ENCODE results near the gene PHACTR3.

PHACTR3 gene

DNA sequence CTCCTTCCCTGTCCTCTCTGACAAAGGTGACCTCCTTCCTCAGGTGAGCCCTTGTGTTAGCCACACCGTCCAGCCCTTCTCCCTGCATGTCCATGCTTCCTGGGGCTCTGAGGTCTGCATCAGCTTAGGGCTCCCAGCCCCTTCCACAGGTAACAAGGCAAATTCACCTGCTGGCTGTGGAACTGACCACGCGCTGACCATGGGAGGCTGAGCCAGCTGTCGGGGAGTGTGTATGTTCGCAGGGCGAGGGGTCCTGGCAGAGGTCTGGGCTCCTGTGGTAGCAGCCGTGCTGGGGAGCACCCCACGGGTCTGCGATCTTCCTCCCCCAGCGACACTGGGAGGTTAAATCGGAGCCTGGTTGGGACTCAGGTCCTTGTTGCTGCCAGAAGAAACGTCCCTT lies 136.7 kb downstream of the PHACTR3 start:
- no peak for DNase-seq

GRCh38 chr20:59742351-59743095 lies 138.2 kb downstream of the PHACTR3 start:
- no peak for DNase-seq

- no peak for DNase-seq
These were observed 139.0 kb downstream of the PHACTR3 start for GRCh38 chr20:59743308-59743707.

DNA sequence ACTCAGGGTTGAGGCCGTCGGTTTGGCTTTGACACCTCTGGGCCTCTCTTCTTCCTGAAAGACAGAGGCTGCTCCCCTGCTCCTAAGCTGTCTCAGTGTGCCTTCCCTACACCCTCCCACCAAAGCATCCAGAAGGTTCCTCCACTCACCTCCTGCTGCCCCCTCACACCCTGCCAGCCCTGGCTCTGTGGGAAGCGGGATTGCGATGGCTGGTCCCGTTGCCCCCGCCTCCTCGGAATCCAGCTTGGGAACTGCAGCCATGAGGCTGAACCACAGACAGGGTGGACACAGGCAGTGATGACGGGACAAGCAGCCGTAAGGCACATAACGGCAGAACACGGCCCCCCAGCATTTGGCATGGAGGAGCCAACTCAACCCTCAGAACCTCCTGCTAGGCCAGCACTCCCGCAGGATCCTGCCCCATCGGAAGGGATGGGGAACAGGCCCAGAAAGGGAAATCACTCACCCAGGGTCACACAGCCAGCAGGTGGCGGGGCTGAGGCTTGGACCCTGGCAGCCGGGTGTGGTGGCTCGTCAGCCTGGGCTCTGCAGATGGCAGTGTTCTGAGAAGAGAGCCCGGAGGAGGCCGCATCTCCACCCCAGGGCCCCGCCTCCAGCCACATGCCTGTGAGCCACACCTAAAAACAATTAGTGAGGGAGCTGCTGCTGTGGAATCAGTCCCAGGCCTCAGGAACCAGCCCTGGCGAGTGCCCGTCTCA lies 139.6 kb downstream of the PHACTR3 start:
- no peak for DNase-seq

DNA sequence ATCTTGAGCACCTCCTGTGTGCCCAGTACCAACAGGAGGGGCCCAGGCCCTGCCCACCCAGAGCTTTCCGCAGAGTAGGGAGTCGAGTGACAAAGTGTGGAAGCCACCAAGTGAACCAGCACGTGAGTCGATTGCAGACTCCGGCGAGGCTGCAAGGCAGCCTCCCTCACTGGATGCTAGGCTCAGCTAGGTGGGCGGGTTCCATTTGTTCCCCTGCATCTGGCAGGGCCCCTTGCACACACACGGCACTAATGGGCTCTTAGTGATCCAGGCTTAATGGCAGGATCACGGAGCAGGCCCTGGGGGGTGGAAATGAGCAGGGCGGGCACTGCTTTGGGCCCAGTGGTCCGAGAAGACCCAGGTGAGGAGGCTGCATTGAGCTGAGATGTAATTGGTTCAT lies 140.4 kb downstream of the PHACTR3 start:
- DNase-seq: no peak

DNA sequence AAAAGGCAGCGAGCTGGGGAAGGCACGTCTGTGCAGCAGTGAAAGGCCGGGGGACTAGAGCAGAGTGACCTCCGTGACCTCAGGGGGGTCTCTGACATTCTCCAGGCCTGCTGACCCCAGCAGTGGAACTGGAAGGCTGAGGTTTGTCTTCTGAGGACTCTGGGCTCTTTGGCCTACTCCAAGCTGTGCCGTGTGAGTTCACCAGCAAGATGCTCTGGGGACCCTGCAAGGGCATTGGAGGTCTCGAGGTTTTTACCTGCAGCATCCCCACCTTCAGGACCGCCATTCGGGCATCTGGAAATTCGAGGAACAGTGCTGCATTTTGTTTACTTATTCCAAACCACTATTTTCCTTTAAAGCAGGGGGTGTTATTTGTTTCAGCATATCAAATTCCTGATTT lies 140.9 kb downstream of the PHACTR3 start:
- no peak for DNase-seq

DNA sequence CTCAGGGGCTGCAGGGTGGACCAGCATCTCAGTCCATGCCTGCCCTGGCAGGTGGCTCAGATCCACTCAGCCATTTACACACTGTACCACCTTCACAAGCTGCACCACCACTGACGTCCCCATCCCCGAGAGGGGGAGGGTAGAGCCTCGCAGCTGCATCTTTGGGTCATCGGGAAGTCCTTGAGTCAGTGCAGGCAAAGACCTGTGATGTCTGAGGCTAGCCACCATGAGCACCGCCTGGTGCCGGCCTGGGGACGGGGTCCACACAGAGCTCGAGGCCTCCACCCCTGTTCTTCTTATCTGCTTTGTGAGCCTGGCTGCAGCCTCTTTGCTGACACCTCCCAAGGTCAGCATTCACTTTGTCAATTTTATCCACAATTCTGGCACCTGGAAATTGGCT lies 141.4 kb downstream of the PHACTR3 start:
- DNase-seq: no peak

DNA sequence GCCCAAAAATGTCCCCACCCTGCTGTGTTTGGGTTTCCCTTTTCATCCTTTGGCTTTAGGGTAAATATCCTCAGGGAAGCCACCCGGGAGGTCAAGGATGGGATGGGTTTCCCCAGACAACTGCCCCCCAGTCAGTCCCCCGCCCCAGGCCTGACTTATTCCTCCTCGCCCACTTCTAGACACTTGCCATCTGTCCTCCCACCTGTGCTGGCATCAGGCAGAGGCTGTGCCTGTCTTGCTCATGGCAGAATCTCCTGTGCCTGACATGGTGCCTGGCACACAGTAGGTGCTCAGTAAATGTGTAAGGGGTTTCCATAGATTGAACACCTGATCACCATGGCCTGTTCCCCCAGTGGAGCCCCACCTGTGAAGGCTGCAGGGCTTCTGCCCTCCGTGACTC lies 141.8 kb downstream of the PHACTR3 start:
- no peak for DNase-seq

GRCh38 chr20:59747671-59748515 lies 143.6 kb downstream of the PHACTR3 start:
- DNase-seq: no peak

GRCh38 chr20:59748619-59749191 lies 144.4 kb downstream of the PHACTR3 start:
- no peak for DNase-seq

- DNase-seq: no peak
These were observed 145.0 kb downstream of the PHACTR3 start for GRCh38 chr20:59749301-59749700.

DNA sequence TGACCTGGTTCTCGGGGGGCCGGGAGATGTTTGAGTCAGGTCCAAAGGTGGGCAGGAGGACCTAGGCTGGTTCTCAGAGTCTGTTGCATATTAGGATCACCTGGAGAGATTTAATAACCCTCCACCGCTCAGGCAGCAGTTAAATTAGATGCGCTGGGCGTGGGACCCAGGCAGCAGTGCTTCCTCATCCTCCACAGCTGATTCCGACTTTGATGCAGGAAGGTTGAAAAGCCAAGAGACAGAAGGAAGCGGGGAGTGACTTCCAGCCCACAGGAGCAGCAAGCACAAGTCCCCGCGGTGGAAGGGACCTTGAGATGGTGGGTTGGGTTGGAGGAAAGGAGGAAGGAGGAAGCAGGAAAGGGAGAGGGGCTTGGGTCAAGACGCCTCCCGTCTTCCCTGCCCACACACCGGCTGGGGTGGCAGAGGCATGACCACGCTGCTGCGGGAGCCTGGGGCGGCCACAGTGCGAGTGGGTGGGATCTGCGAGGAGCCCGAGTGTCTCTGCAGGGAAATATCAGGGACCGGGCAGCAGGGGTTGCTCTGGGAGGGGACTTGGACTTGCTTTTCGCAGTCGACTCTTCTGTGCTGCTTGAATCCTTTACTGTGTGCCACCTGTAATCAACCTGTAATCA lies 146.0 kb downstream of the PHACTR3 start:
- DNase-seq: no peak

DNA sequence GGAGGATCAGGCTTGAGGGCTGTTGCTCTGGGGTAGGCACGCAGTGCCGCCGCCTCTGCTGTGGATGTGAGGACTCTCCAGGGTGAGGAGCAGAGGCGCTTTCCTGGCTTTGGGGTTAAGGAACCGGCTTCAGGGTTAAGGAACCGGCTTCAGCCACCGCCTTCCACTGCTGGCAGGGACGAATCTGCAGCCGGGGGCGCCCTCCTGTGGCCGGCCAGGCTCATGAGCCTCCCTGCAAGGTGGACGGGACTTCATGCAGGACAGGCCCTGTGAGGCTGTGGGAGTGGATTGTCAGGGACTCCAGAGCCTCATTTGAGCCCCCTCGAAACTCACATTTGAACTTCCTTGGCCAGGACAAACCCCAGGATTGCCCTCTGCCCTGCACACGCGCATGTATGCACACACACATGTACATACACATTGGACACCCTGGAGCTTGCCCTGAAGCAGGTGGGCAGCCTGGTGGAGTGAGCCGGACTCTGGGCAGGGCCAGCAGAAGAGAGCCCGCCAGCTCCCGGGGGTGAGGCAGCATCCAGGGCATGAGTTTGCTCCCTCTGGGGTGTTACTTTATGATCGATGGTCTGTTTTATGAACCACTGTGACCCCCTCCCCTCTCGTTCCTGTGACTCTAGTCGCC lies 146.9 kb downstream of the PHACTR3 start:
- peak; percentile 34 for DNase-seq

GRCh38 chr20:59752101-59752586 lies 147.8 kb downstream of the PHACTR3 start:
- DNase-seq: no peak

DNA sequence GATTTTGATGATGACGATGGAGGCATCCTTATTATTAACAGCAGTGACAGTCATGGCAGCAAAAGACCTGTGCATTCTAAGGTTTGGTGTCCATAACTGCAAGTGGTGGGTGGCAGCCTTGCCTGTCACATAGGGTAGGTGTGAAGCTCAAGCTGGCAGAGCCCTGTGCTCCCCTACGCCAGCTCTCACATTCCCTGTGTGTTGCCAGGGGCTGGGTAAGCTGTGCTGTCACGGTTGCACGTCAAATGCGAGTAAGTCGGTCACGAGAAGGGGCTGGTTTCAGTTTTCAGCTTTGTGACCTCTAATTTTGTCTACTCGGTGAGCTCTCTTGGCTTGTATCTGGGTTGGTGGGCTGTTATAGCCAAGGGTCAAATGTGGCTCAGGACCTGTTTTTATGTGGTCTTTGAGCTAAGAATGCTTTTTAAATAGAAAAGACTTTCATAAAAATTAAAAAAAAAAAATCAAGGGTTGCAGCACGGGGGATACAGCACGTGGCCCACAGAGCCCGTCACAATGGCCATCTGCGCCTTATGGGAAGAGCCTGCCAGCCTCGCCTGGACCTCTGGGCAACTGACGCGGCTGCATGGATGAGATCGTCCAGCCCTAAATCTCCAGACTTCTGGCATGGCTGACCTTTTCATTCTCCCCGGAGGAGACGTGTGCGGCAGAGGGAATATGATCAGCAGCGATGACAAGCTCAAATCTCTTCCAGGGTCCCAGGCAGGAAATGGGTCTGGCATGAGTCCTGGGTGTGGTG lies 148.5 kb downstream of the PHACTR3 start:
- no peak for DNase-seq

- DNase-seq: no peak
These were observed 149.5 kb downstream of the PHACTR3 start for GRCh38 chr20:59753836-59754235.

GRCh38 chr20:59754551-59754950 lies 150.2 kb downstream of the PHACTR3 start:
- DNase-seq: no peak

GRCh38 chr20:59756241-59756640 lies 151.9 kb downstream of the PHACTR3 start:
- DNase-seq: no peak

DNA sequence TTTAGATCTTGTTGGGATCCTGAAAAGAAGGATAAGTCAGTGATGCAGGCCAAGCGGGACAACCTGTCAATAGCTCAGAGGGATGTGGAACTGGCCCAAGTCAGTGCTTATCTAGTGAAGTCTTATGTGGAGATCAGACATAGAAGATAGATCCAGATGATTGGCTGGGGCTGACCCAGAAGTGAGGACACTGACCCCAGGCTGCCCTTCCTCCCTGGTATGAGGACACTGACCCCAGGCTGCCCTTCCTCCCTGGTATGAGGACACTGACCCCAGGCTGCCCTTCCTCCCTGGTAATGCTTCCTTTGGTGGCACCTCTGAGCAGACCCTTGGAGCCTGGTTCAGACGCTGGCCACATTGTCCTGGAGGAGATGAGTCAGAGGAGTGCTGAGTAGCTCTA lies 159.7 kb downstream of the PHACTR3 start:
- no peak for DNase-seq

- DNase-seq: no peak
These were observed 161.3 kb downstream of the PHACTR3 start for GRCh38 chr20:59765599-59766177.

GRCh38 chr20:59767656-59768055 lies 163.3 kb downstream of the PHACTR3 start:
- DNase-seq: no peak

Data from DMS153 (cell line).